GM21526 (cell line): Measurements from ENCODE around the gene FNBP1.

Experiments used
- ATAC-seq: cut with Tn5 transposase; IDR thresholded peaks from one replicate; pipeline ENCODE4 v1.9.1; 2021; ENCODE audit warnings: moderate library complexity; ENCODE audit not compliant: unreplicated experiment, low FRiP score

FNBP1 gene

GRCh38 chr9:130049431-130050210, 6.6 kb upstream of the FNBP1 start:
- ATAC-seq: no peak

- ATAC-seq: no peak
Observed at GRCh38 chr9:130045725-130046450, 2.9 kb upstream of the FNBP1 start.

- no peak for ATAC-seq
Observed at GRCh38 chr9:130043654-130044623, 950 bp upstream of the FNBP1 start.

GRCh38 chr9:130042406-130042884, 544 bp downstream of the FNBP1 start:
- no peak for ATAC-seq

GRCh38 chr9:130041648-130042405, 1.2 kb downstream of the FNBP1 start:
- ATAC-seq: no peak

GRCh38 chr9:130040984-130041647, 1.9 kb downstream of the FNBP1 start:
- no peak for ATAC-seq

- no peak for ATAC-seq
Observed at GRCh38 chr9:130039528-130040147, 3.4 kb downstream of the FNBP1 start.

- ATAC-seq: no peak
Observed at GRCh38 chr9:130036099-130036498, 6.9 kb downstream of the FNBP1 start.

- ATAC-seq: no peak
Observed at GRCh38 chr9:130034570-130034969, 8.4 kb downstream of the FNBP1 start.

- ATAC-seq: no peak
Observed at GRCh38 chr9:130030651-130031127, 12.3 kb downstream of the FNBP1 start.

- ATAC-seq: no peak
Observed at GRCh38 chr9:130029223-130029973, 13.6 kb downstream of the FNBP1 start.

- ATAC-seq: no peak
Observed at GRCh38 chr9:130028493-130029222, 14.3 kb downstream of the FNBP1 start.

- ATAC-seq: no peak
Observed at GRCh38 chr9:130027533-130028365, 15.2 kb downstream of the FNBP1 start.

GRCh38 chr9:130026583-130027340, 16.2 kb downstream of the FNBP1 start:
- ATAC-seq: no peak

GRCh38 chr9:130024597-130024994, 18.4 kb downstream of the FNBP1 start:
- no peak for ATAC-seq
